ENCODE results near the gene RHOBTB3.
"Not testable (repeated sequence)": the region's sequence is repeated elsewhere in the genome, so short reads cannot be mapped to it uniquely, and the experiment has no call there.

DNA sequence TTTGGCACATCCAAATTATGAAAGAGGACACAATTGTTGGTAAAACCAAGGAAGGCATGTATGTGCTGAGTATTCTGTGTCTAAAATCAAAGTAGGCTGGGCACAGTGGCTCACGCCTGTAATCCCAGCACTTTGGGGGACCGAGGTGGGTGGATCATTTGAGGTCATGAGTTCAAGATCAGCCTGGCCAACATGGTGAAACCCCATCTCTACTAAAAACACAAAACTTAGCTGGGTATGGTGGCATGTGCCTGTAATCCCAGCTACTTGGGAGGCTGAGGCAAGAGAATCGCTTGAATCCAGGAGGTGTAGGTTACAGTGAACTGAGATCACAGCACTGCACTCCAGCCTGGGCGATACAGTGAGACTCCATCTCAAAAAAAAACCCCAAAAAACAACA lies 105.8 kb downstream of the RHOBTB3 start:
- TF ChIP-seq POLR2A (IDR thresholded peaks at IDR 0.05): not testable (repeated sequence)
- TF ChIP-seq, protein P1, sequence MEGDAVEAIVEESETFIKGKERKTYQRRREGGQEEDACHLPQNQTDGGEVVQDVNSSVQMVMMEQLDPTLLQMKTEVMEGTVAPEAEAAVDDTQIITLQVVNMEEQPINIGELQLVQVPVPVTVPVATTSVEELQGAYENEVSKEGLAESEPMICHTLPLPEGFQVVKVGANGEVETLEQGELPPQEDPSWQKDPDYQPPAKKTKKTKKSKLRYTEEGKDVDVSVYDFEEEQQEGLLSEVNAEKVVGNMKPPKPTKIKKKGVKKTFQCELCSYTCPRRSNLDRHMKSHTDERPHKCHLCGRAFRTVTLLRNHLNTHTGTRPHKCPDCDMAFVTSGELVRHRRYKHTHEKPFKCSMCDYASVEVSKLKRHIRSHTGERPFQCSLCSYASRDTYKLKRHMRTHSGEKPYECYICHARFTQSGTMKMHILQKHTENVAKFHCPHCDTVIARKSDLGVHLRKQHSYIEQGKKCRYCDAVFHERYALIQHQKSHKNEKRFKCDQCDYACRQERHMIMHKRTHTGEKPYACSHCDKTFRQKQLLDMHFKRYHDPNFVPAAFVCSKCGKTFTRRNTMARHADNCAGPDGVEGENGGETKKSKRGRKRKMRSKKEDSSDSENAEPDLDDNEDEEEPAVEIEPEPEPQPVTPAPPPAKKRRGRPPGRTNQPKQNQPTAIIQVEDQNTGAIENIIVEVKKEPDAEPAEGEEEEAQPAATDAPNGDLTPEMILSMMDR (IDR thresholded peaks at IDR 0.05): not testable (repeated sequence)
